ENCODE data around the gene IFNA7. TPM values are rescaled to one million over a fixed set of nuclear protein-coding genes. Genes with fewer than 3 reads are reported as not detected.
A peak's percentile ranks its signal among the peaks of the same experiment; 100 is the strongest.
"Not testable (repeated sequence)": the region's sequence is repeated elsewhere in the genome, so short reads cannot be mapped to it uniquely, and the experiment has no call there.

Gene IFNA7
- total and polyA plus RNA-seq, 2 experiments from 2014 or later, result not detected

GRCh38 chr9:21182810-21183736 is 18.9 kb downstream of the IFNA7 start:
- H3F3A ChIP-seq (replicated peaks; ENCODE audit: low read depth); H3K36me3 ChIP-seq (ENCODE audit: insufficient read depth); H3K9me3 Mint-ChIP-seq; H3K27me3 ChIP-seq (ENCODE audit: insufficient read depth); H3K4me1 Mint-ChIP-seq; H3K4me1 ChIP-seq (ENCODE audit: insufficient read depth); H4K20me1 ChIP-seq (replicated peaks; ENCODE audit: insufficient read depth); H3K27me3 Mint-ChIP-seq (ENCODE audit: insufficient read depth, low read depth, poor library complexity); H3K9me2 ChIP-seq (ENCODE audit: insufficient read depth); H3K4me2 ChIP-seq; H3K79me2 ChIP-seq (replicated peaks; ENCODE audit: insufficient read depth); H3K4me3 ChIP-seq; H2AFZ ChIP-seq; H3K27ac ChIP-seq (ENCODE audit: low read depth); H3K36me3 Mint-ChIP-seq (ENCODE audit: low read depth); H3K27ac Mint-ChIP-seq; H3K4me3 Mint-ChIP-seq: not testable (repeated sequence)
- peak; percentile 70 to 81 for TF ChIP-seq CTCF (conservative IDR thresholded peaks at IDR 0.05; ENCODE audit: low read depth in 2 of 2)
- ATAC-seq, result peak; percentile 94
- DNase-seq (ENCODE audit: low spot score), result peak; percentile 51

- Histone ChIP-seq H2AFZ (no peak overlapping the region), H4K20me1 (replicated peaks; ENCODE audit: insufficient read depth) (no peaks in the 10 kb centered on the region), H3K4me2 (no peak overlapping the region), H3K79me2 (replicated peaks; ENCODE audit: insufficient read depth) (no peaks in the 10 kb centered on the region), H3K27me3 (ENCODE audit: insufficient read depth) (no peaks in the 10 kb centered on the region), H3F3A (replicated peaks; ENCODE audit: low read depth) (no peaks in the 10 kb centered on the region), H3K4me3 (no peak overlapping the region), H3K4me1 (ENCODE audit: insufficient read depth) (no peaks in the 10 kb centered on the region), H3K27ac (ENCODE audit: low read depth) (no peak overlapping the region), H3K9me2 (ENCODE audit: insufficient read depth) (no peaks in the 10 kb centered on the region), H3K36me3 (ENCODE audit: insufficient read depth) (no peaks in the 10 kb centered on the region)
- Mint-ChIP-seq H3K27ac (no peak overlapping the region), H3K27me3 (ENCODE audit: insufficient read depth, low read depth, poor library complexity) (peaks cover under 1% of the 10 kb centered on the region), H3K4me1 (no peaks in the 10 kb centered on the region), H3K36me3 (ENCODE audit: low read depth) (no peaks in the 10 kb centered on the region), H3K9me3 (no peaks in the 10 kb centered on the region), H3K4me3 (no peak overlapping the region)
- DNase-seq (ENCODE audit: low spot score) (no peak), ATAC-seq (no peak)
- TF ChIP-seq ZNF331 (CRISPR knock-in tag; IDR thresholded peaks at IDR 0.05; ENCODE audit: low read depth) (no peak), EZH2 (IDR thresholded peaks at IDR 0.05; ENCODE audit: low read depth, unreplicated experiment) (no peak), JUNB (IDR thresholded peaks at IDR 0.05; ENCODE audit: unreplicated experiment) (no peak), CTCF (conservative IDR thresholded peaks at IDR 0.05; ENCODE audit: low read depth in 2 of 2) (no peak), ZNF462 (CRISPR knock-in tag; IDR thresholded peaks at IDR 0.05) (no peak), ZNF114 (CRISPR knock-in tag; IDR thresholded peaks at IDR 0.05) (no peak), NANOG (IDR thresholded peaks at IDR 0.05; ENCODE audit: borderline replicate concordance) (no peak)
These were observed 27.3 kb downstream of the IFNA7 start for GRCh38 chr9:21174671-21175070.
